Erythroblast (primary cell): ENCODE data around the gene GOT1.

Source experiments
- GATA1 ChIP-seq: IDR thresholded peaks from 2 replicates; pipeline ENCODE4 v1.6.1; 2011; ENCODE audit warnings: low read depth, mild to moderate bottlenecking, control low read depth, low read length, moderate library complexity
- POLR2A ChIP-seq: IDR thresholded peaks from 2 replicates; pipeline ENCODE4 v1.6.1; 2011; ENCODE audit warnings: mild to moderate bottlenecking, low read length

DNA sequence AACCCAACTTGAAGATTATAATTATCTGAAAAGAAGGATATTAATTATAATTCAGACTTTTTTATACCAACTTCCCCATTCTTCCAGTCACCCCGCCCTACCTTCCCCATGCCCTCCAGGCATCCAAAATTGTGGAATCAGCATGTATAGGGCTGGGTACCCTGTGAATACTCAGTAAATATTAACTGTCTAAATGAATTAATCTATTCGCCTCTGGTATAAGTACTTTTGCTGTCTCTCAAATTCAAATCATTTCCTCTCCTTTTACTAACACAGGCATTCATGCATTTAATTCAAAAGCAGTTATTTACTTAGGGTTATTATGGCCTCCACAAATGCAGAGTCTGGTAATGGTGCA lies 26.5 kb upstream of the GOT1 start:
- no peak for TF ChIP-seq POLR2A
- no peak for TF ChIP-seq GATA1
